Activated CD4-positive, alpha-beta T cell treated with anti-CD3 and anti-CD28 coated beads for 48 hours (primary cell): ENCODE measurements around the gene C10orf120.

Source experiments
- DNase-seq: peaks from one replicate; pipeline ENCODE4 v3.0.0-alpha.2; 2020

The C10orf120 gene

GRCh38 chr10:122703483-122704448 is 4.1 kb upstream of the C10orf120 start:
- DNase-seq = peak; percentile 73

GRCh38 chr10:122702275-122702674 is 2.6 kb upstream of the C10orf120 start:
- no peak for DNase-seq

- no peak for DNase-seq
These were observed 2.0 kb upstream of the C10orf120 start for GRCh38 chr10:122701652-122702051.

GRCh38 chr10:122696687-122697086 is 3.0 kb downstream of the C10orf120 start:
- no peak for DNase-seq

GRCh38 chr10:122692744-122693143 is 6.9 kb downstream of the C10orf120 start:
- no peak for DNase-seq

GRCh38 chr10:122689146-122689820 is 10.4 kb downstream of the C10orf120 start:
- DNase-seq = no peak

GRCh38 chr10:122688293-122688989 is 11.2 kb downstream of the C10orf120 start:
- DNase-seq = no peak

- no peak for DNase-seq
These were observed 17.1 kb downstream of the C10orf120 start for GRCh38 chr10:122682522-122682921.

- DNase-seq = no peak
These were observed 21.4 kb downstream of the C10orf120 start for GRCh38 chr10:122678266-122678665.

GRCh38 chr10:122675278-122675677 is 24.4 kb downstream of the C10orf120 start:
- DNase-seq = no peak

- DNase-seq = no peak
These were observed 24.9 kb downstream of the C10orf120 start for GRCh38 chr10:122674781-122675180.

- no peak for DNase-seq
These were observed 25.9 kb downstream of the C10orf120 start for GRCh38 chr10:122673731-122674130.

GRCh38 chr10:122673269-122673668 is 26.4 kb downstream of the C10orf120 start:
- DNase-seq = no peak

GRCh38 chr10:122672655-122673054 is 27.0 kb downstream of the C10orf120 start:
- no peak for DNase-seq

- no peak for DNase-seq
These were observed 28.3 kb downstream of the C10orf120 start for GRCh38 chr10:122671355-122671754.

- no peak for DNase-seq
These were observed 29.8 kb downstream of the C10orf120 start for GRCh38 chr10:122669842-122670241.

- no peak for DNase-seq
These were observed 30.6 kb downstream of the C10orf120 start for GRCh38 chr10:122669045-122669444.

- DNase-seq = no peak
These were observed 33.7 kb downstream of the C10orf120 start for GRCh38 chr10:122665946-122666345.

- no peak for DNase-seq
These were observed 34.3 kb downstream of the C10orf120 start for GRCh38 chr10:122665329-122665860.

GRCh38 chr10:122664501-122664900 is 35.1 kb downstream of the C10orf120 start:
- no peak for DNase-seq

- no peak for DNase-seq
These were observed 36.0 kb downstream of the C10orf120 start for GRCh38 chr10:122663516-122664130.

- no peak for DNase-seq
These were observed 37.4 kb downstream of the C10orf120 start for GRCh38 chr10:122662231-122662630.

GRCh38 chr10:122660696-122661095 is 39.0 kb downstream of the C10orf120 start:
- DNase-seq = no peak
